Ishikawa (cell line): Measurements from ENCODE around the gene CLEC4M.

Experiments used
- CEBPB ChIP-seq: IDR thresholded peaks from 2 replicates; pipeline ENCODE4 v1.6.1; 2012
- EGR1 ChIP-seq: IDR thresholded peaks from 2 replicates; pipeline ENCODE4 v1.6.1; 2012
- EP300 ChIP-seq: IDR thresholded peaks from 2 replicates; pipeline ENCODE4 v1.6.1; 2012; ENCODE audit warnings: borderline replicate concordance
- FOXM1 ChIP-seq: IDR thresholded peaks from 2 replicates; pipeline ENCODE4 v1.6.1; 2012; ENCODE audit warnings: low read depth, borderline replicate concordance
- RAD21 ChIP-seq: IDR thresholded peaks from 2 replicates; pipeline ENCODE4 v1.6.1; 2012; ENCODE audit warnings: low read depth
- TF ChIP-seq, protein P1 (sequence below): IDR thresholded peaks from 2 replicates; pipeline ENCODE4 v1.6.1; 2012
- TF ChIP-seq, protein P2 (sequence below): IDR thresholded peaks from 2 replicates; pipeline ENCODE4 v1.6.1; 2012

DNA sequence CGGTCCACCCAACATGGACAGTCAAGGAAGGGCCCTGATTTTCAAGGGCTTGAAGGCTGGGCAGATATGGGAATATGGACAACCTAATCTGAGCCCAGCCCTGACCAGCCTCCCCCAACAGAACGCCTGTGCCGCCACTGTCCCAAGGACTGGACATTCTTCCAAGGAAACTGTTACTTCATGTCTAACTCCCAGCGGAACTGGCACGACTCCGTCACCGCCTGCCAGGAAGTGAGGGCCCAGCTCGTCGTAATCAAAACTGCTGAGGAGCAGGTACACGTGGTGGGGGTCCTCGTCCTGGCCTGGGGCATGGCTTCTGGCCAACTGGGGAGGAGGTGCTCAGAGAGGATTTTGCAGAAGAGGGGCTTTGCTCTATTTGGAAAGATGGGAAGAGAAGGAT is 3.5 kb downstream of the CLEC4M start:
- TF ChIP-seq, protein P1, sequence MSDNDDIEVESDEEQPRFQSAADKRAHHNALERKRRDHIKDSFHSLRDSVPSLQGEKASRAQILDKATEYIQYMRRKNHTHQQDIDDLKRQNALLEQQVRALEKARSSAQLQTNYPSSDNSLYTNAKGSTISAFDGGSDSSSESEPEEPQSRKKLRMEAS, result no peak
- TF ChIP-seq EGR1 (no peak), FOXM1 (no peak), EP300 (no peak), RAD21 (no peak), CEBPB (no peak)
- TF ChIP-seq, protein P2, sequence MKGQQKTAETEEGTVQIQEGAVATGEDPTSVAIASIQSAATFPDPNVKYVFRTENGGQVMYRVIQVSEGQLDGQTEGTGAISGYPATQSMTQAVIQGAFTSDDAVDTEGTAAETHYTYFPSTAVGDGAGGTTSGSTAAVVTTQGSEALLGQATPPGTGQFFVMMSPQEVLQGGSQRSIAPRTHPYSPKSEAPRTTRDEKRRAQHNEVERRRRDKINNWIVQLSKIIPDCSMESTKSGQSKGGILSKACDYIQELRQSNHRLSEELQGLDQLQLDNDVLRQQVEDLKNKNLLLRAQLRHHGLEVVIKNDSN, result no peak
